RWPE2 (cell line): Measurements from ENCODE around the gene LSM14A.

Source experiments
- ATAC-seq: fragments of 200-7000 bp; cut with Tn5 transposase; 3 replicates; pipeline ENCODE4 v1.9.1; 2021; ENCODE audit warnings: low read depth
- DNase-seq: peaks from one replicate; pipeline ENCODE4 v3.0.0-alpha.2; 2020; ENCODE audit warnings: low spot score
- H3K27ac ChIP-seq: fragments of 450-650 bp; 2 replicates; pipeline ENCODE4 v1.5.1; 2017; ENCODE audit warnings: mild to moderate bottlenecking; ENCODE audit not compliant: poor library complexity, severe bottlenecking
- H3K27me3 ChIP-seq: fragments of 250-450 bp; sonication (Bioruptor Pico); 2 replicates; pipeline ENCODE4 v1.5.1; 2021; ENCODE audit warnings: mild to moderate bottlenecking, moderate library complexity; ENCODE audit not compliant: insufficient read depth, poor library complexity, severe bottlenecking
- H3K36me3 ChIP-seq: fragments of 250-450 bp; sonication (Bioruptor Pico); 2 replicates; pipeline ENCODE4 v1.5.1; 2020; ENCODE audit warnings: low read depth, mild to moderate bottlenecking, moderate library complexity
- H3K4me1 ChIP-seq: fragments of 250-450 bp; sonication (Bioruptor Pico); 2 replicates; pipeline ENCODE4 v1.5.1; 2021; ENCODE audit warnings: mild to moderate bottlenecking, moderate library complexity; ENCODE audit not compliant: insufficient read depth, poor library complexity, severe bottlenecking
- H3K4me3 ChIP-seq: fragments of 250-450 bp; sonication (Bioruptor Pico); 2 replicates; pipeline ENCODE4 v1.5.1; 2021; ENCODE audit warnings: mild to moderate bottlenecking, moderate library complexity; ENCODE audit not compliant: severe bottlenecking
- H3K9me3 ChIP-seq: fragments of 250-450 bp; sonication (Bioruptor Pico); 2 replicates; pipeline ENCODE4 v1.5.1; 2021; ENCODE audit warnings: mild to moderate bottlenecking, moderate library complexity; ENCODE audit not compliant: severe bottlenecking
- CTCF ChIP-seq: fragments of 450-650 bp; IDR thresholded peaks from one replicate; pipeline ENCODE4 v1.5.1; 2017; ENCODE audit warnings: mild to moderate bottlenecking, moderate library complexity; ENCODE audit not compliant: poor library complexity, severe bottlenecking

The LSM14A gene

GRCh38 chr19:34229721-34230120 lies 57.4 kb downstream of the LSM14A start:
- Histone ChIP-seq H3K9me3 (no peaks in the 10 kb centered on the region), H3K27me3 (no peaks in the 10 kb centered on the region), H3K4me3 (no peak overlapping the region), H3K36me3 (peaks cover 51% of the 10 kb centered on the region), H3K27ac (no peak overlapping the region), H3K4me1 (peaks cover 9% of the 10 kb centered on the region)
- no peak for ATAC-seq
- DNase-seq: no peak
- no peak for TF ChIP-seq CTCF

GRCh38 chr19:34230820-34231219 lies 58.5 kb downstream of the LSM14A start:
- Histone ChIP-seq H3K36me3 (peaks cover 40% of the 10 kb centered on the region), H3K9me3 (no peaks in the 10 kb centered on the region), H3K4me1 (peaks cover 9% of the 10 kb centered on the region), H3K4me3 (no peak overlapping the region), H3K27ac (no peak overlapping the region), H3K27me3 (no peaks in the 10 kb centered on the region)
- ATAC-seq (no peak), DNase-seq (no peak)
- TF ChIP-seq CTCF: no peak

- no peak for ATAC-seq
- H3K4me3 ChIP-seq: no peak overlapping the region
- H3K9me3 ChIP-seq: no peaks in the 10 kb centered on the region
- peaks cover 9% of the 10 kb centered on the region for H3K4me1 ChIP-seq
- no peak for TF ChIP-seq CTCF
- H3K27ac ChIP-seq: peak overlapping the region; percentile 79
- H3K27me3 ChIP-seq: no peaks in the 10 kb centered on the region
- peaks cover 37% of the 10 kb centered on the region for H3K36me3 ChIP-seq
- DNase-seq: no peak
Observed at GRCh38 chr19:34231439-34231838, 59.1 kb downstream of the LSM14A start.

- no peaks in the 10 kb centered on the region for H3K27me3 ChIP-seq
- H3K4me1 ChIP-seq: peaks cover 9% of the 10 kb centered on the region
- H3K9me3 ChIP-seq: no peaks in the 10 kb centered on the region
- H3K4me3 ChIP-seq: no peak overlapping the region
- peaks cover 24% of the 10 kb centered on the region for H3K36me3 ChIP-seq
- no peak for TF ChIP-seq CTCF
- H3K27ac ChIP-seq: peak overlapping the region; percentile 79
- DNase-seq (no peak), ATAC-seq (peak; percentile 90)
Observed at GRCh38 chr19:34232566-34233481, 60.5 kb downstream of the LSM14A start.

GRCh38 chr19:34235425-34235940 lies 63.2 kb downstream of the LSM14A start:
- no peak for TF ChIP-seq CTCF
- DNase-seq (no peak), ATAC-seq (no peak)
- Histone ChIP-seq H3K9me3 (no peaks in the 10 kb centered on the region), H3K4me1 (peaks cover 9% of the 10 kb centered on the region), H3K36me3 (0 out of 2 replicates have a peak, but pooled peaks cover 5% of the 10 kb centered on the region), H3K4me3 (no peak overlapping the region), H3K27me3 (no peaks in the 10 kb centered on the region), H3K27ac (no peak overlapping the region)
